ENCODE measurements around the gene CXCL12.

- TF ChIP-seq POLR2AphosphoS5 (IDR thresholded peaks at IDR 0.05; ENCODE audit: low read depth) (no peak), REST (IDR thresholded peaks at IDR 0.05; ENCODE audit: insufficient replicate concordance, low read depth) (no peak), SPI1 (IDR thresholded peaks at IDR 0.05; ENCODE audit: borderline replicate concordance, low read depth) (no peak)
- TF ChIP-seq, protein P1, sequence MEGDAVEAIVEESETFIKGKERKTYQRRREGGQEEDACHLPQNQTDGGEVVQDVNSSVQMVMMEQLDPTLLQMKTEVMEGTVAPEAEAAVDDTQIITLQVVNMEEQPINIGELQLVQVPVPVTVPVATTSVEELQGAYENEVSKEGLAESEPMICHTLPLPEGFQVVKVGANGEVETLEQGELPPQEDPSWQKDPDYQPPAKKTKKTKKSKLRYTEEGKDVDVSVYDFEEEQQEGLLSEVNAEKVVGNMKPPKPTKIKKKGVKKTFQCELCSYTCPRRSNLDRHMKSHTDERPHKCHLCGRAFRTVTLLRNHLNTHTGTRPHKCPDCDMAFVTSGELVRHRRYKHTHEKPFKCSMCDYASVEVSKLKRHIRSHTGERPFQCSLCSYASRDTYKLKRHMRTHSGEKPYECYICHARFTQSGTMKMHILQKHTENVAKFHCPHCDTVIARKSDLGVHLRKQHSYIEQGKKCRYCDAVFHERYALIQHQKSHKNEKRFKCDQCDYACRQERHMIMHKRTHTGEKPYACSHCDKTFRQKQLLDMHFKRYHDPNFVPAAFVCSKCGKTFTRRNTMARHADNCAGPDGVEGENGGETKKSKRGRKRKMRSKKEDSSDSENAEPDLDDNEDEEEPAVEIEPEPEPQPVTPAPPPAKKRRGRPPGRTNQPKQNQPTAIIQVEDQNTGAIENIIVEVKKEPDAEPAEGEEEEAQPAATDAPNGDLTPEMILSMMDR (IDR thresholded peaks at IDR 0.05; ENCODE audit: insufficient read depth, low read length) = no peak
Observed at GRCh38 chr10:44399659-44400451, 15.0 kb upstream of the CXCL12 start.
